HL-60/S4 (cell line): ENCODE measurements around the gene ARPP21.

Experiments used
- in situ Hi-C: fragments of 300-500 bp; cut with MboI; formaldehyde crosslinking; loops from 2 replicates; pipeline ENCODE4 v1.14.3; 2022; ENCODE audit warnings: low sequenced_read_pairs

Gene ARPP21

DNA sequence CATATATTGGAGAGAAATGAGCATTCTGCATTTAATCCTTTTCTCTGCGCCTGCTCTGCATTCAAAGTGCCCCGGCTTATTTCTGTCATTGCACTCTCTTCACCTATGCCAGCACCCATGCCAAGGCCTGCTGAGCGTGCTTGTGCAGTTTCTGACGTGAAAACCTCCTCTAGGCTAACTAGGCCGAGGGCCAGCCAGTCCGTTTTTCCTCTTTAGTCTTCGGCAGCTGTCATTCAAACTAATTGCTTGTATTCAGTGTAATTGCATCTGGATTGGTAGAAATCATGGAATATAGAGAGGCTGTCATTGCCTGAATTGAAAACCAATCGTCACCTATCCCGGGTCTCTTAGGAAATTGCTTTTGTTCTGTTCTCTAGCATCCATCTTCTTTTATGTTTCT, 94.0 kb downstream of the ARPP21 start:
- in situ Hi-C loops = no loop called here

DNA sequence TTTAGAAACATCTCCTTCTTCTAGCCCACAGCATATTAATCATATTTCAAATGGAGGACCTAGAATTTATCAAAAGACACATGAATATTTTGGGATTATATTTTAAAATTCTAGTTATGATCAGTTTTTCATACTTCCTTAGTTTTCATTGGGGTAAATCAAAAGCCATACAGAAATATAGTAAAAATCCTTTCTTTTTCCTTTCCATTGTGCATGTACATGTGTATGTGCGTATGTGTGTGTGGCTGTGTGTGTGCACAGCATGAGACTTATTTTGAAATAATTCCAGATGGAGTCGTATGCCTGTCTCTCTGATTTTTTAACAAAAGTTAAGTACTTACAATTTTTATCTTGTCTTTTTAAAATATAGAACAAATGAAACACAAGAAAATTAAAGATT, 94.5 kb downstream of the ARPP21 start:
- in situ Hi-C loops = no loop called here

DNA sequence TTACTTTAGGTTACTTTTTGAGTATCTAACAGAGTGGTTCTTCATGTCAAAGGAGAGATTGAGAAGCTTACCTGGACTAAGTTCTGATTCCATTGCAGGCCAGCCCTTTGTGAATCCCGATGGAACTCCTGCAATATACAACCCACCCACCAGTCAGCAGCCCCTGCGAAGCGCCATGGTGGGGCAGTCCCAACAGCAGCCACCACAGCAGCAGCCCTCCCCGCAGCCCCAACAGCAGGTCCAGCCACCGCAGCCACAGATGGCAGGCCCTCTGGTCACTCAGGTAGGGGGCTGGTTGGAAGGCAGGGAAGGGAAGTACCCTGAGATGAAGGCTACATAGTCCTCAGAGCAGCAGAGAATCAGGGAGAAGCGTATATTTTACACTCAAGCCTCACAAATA, 97.8 kb downstream of the ARPP21 start:
- in situ Hi-C loops = no loop called here

DNA sequence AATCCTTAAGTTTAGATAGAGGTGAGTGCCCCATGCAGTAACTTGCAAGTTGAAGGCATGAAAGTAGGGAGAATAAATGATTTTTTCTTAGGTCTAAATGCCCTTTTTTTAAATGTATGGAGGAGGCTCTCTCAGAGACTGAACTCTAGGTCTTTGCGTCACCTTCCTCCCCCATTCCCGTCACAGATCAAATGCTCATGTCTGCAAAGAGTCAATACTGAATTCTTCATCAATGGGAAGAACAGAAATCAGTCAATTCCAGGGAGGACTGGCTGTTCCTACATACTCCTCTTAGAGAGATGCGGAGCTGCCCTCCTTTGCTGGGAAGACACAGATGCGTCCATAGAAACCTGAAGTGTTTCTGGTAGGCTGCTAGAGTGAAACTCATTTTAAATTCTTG, 98.2 kb downstream of the ARPP21 start:
- in situ Hi-C loops = no loop called here

DNA sequence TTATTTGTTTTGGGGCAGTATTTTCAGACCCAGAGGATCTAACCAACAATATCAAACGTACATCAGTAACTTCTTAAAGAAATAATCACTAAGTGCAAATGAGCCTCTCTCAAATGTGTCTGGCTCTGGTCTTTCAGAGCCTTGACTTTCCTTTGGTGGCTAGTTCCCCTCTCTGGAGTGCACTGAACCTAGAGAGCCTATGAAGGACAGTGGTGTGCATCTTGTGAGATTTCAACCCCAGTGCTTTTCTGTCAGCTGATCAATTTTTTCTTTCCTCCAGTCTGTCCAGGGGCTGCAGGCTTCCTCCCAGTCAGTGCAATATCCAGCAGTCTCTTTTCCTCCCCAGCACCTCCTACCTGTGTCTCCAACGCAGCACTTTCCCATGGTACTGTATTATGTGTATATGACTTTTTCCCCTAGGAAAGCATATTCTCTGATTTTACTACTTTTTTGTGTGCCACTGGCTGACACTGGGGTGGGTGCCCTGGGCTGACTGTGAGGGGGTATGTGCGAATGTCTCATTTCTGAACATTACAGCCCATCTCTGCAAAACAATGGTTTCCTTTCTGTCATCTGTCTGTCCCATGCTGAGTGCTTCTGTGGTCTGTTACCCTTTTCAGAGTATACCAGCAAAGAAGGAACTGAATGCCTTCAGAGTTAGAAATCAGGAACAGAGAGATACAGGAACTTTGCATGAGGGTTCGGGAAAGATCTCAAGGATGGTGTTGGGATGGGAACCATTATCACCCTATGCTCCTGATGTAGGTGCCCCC, 98.8 kb downstream of the ARPP21 start:
- in situ Hi-C loops = no loop called here

DNA sequence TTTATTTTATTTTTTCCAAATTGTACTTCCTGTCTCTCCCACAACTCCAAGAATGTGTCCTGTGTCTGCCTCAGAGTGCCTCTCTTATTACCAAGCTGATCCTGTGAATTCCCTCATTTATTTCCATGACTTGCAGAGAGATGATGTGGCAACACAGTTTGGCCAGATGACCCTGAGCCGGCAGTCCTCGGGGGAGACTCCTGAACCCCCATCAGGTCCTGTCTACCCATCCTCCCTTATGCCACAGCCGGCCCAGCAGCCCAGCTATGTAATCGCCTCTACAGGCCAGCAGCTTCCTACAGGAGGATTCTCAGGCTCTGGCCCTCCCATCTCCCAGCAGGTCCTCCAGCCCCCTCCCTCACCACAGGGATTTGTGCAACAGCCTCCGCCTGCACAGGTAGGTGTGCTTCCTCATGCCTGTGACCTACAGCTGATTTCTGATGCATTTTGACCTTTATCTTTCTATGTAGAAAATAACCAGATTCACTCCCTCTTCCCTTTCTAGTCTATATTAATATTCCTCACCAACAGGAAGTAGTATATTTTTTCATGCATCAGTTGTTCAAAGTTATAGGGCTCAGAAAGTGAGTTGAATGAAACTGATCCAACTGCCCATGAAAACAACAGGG, 100.0 kb downstream of the ARPP21 start:
- in situ Hi-C loops = no loop called here

DNA sequence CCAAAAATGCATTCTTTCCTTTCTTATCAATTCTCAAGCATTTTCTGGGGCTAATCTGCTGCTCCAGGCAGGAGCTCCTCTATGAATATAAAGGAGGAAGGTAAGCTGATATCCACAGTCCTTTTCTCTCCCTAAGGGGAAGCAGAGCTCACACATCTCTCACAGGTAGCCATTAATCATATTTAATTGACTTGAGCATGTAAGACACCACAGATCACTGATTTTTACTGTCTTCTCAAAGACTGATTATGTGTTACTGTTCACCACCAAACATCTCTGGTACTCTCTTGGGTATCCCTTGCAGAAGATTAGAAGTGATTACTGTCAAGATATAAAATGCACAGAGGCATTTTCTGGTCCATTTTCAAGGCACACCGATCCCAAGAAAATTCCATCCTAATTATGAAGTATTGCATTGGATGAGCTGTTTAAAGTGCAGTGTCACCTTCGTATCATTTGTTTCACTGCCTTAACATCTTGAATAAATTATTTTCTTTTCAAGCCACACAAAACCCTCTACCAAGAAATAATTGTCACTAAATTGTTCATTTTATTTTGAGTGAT, 100.7 kb downstream of the ARPP21 start:
- in situ Hi-C loops = no loop called here

DNA sequence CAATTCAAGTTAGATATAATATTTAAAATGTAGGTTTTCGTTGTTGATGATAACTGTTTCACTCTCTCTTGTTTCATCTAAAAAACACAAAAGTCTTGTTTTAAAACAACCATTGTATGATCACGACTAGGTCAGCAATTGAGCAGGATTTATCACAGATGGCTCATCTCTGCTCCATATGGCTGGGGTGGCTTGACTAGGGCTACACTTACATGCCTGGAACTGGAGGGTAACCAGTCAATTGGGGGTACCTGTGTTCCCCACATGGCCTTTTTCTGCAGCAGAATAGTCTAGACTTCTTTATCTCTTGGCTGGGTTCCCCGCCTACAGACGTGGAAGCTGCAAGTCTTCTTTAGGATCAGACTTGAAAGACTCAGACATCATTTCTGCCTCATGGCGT, 103.9 kb downstream of the ARPP21 start:
- in situ Hi-C loops = no loop called here

DNA sequence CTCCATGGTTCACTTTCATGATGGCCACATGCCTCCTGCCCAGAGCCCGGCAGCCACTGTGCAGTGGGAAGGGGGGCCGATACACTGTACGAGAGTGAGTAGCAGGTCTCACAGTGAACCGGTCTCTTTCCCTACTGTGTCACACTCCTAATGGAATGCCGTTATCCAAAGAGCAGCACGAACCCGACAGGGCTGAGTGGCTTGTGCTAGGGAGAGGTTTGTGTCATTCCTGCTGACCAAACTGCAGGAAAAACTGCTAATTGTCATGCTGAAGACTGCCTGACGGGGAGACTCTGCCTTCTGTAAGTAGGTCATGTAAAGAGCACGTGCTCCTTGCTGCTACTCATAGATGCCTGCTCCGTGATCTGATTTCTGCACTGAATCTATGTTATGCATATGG, 105.1 kb downstream of the ARPP21 start:
- in situ Hi-C loops = no loop called here

DNA sequence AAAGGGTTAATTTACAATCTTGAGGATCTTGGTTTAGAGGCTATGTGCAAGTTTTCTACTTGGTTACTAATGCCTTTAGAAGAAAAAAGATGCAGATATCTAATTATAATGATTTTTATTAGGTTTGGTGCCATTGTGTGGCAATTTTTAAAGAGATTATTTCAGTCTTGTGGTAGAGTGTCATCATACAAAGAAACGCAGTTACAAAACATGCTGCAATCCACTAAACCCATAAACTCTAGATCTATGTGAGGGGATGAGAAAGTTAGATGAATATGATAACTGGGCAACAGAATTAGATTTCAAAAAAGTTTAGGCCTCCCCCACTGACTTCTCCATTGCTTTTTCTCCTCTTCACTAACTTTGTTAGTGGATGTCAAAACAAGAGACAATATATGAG, 106.0 kb downstream of the ARPP21 start:
- in situ Hi-C loops = no loop called here

DNA sequence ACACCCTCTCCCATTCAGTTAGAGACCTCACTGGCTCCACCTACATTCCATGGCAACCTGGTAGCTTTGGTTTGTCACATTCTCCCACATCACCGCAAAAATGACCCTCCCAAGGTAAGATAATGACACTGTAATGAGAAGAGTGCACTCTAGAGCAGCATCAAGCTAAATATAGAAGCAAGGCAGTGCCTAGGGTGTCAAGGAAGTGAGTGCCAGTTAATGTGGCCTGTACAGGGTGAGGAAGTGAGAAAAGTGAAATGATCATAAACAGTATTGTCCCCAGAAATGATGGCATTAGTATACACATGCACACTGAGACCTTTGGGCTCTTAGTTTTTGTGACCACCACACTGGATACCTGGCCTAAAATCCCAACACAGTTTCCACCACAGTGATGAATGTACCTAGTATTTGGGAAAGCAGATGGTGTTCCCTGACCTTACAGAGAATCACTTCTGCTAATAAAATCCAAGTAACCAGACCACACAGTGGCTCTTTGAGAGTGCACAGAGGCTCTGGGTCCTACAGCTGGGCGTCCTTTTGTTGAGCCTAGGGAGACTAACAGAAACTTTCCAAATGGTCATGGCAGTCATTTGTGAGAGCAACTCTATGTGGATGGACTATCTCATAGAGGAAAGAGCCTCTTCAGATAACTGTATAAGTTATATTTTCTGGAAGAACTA, 106.6 kb downstream of the ARPP21 start:
- in situ Hi-C loops = no loop called here

DNA sequence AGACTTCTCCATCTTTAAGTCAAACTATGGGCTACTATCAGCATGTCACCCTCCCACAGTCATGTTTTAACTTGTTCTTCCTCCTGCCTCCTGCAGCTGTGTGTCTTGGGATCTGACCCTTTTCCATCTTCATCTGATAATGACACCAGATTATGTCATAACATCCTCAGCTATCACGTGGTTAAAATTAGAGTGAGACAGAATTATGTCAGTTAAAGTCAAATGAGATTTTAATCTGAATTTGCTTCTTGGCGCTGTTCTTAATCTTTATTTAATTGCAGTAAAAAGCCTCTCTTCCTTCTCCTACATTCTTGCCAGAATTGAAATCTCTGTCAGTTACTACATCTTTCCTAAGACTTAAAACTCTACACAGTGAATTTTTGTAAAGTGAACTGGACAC, 107.2 kb downstream of the ARPP21 start:
- in situ Hi-C loops = no loop called here

DNA sequence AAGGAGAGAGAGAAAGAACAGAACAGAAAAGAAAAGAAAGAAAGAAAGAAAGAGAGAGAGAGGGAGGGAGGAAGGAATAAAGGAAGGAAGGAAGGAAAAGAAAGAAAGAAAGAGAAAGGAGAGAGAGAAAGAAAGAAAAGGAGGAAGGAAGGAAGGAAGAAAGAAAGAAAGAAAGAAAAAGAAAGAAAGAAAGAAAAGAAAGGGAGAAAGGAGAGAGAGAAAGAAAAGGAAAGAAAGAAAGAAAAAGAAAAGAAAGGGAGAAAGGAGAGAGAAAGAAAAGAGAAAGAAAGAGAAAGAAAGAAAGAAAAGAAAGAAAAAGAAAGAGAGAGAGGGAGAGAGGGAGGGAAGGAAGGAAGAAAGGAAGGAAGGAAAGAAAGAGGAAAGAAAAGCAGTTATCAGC, 108.8 kb downstream of the ARPP21 start:
- in situ Hi-C loops = no loop called here

DNA sequence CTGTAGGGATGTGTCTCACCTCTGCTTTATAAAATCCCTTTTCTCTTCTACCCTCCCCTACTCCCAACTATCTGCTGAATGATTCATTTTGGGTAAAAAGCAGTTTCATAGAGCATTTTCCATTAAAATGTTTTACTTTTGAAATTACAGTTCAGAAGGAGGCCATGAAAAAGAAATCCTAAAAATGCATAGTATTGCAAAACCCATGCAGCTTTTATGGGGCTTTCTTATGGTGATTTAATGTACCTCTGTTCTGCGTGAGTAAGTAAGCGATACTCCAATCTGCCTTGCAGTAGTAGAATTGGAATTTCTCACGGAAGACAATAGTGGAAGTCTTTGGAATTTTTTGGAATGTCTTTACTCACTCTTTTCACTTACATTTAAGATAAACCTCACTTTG, 111.9 kb downstream of the ARPP21 start:
- in situ Hi-C loops = no loop called here

DNA sequence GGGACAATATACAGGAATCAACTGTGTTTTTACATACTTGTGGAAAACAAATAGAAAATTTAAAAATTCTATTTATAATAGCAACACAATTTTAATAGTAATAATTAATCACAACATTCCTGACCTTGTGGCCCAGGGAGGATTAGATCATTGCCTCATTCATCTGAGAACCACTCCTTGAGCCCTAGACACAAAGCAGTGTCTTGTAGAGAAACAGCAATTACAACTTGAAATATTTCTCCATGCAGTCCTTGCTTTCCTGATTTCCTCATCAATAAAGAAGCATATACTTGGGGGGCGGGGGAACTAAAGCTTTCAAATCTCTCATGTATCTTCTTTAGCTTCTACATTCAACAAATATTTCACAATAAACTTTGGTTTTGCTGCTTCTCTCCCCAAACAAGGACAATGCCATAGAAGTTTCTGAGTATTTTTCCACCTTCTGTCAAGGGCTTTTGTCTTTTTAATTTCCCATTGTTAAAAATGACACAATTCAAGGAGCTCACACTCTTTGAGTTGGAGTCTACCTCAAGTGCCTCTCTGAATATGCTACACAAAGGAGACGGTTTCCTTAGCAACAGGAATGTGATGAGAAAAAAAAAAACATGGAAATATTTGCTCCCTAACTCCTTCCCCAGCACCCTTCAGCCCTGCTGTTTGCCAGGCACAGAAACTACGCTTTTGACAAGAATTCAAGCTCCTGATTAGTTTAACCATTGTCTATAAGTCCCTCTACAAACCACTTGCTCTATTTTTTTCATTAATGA, 118.8 kb downstream of the ARPP21 start:
- in situ Hi-C loops = no loop called here

DNA sequence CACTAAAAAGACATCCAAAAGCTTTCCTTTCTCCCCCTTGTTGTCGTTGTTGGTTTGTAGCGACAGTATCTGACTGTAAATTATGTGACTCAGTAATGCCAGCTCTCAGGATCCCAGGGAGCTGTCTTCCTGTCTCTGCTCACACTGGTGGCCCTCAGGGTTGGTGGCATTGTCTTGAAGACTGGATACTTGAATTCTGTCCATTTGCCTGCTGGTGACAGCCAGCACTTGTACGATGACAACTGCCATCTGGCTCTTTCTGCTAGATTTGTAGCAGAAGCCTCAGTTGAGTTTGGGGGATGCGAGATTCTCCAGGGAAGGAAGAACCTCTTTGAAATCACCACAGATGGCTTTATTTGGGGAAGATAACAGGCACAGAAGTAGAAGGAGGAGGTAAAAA, 120.8 kb downstream of the ARPP21 start:
- in situ Hi-C loops = no loop called here

DNA sequence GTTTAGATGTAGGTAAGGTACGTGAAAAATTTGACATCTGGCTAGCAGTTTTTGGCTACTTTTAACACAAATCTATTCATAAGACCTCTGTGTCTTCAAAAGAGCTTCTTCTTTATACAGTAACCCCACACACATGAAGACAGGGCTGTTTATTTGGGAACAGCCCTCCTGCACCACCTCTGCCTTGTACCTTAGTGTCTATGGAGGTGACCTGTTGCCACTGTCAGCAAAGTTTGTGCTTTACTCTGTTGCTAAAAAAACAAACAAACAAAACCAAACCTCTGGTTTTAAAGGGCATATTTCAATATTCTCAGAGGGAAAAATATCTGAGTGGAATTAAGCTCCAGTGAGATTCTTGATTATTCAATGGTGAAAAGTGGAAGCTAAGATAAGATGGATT, 122.0 kb downstream of the ARPP21 start:
- in situ Hi-C loops = no loop called here

DNA sequence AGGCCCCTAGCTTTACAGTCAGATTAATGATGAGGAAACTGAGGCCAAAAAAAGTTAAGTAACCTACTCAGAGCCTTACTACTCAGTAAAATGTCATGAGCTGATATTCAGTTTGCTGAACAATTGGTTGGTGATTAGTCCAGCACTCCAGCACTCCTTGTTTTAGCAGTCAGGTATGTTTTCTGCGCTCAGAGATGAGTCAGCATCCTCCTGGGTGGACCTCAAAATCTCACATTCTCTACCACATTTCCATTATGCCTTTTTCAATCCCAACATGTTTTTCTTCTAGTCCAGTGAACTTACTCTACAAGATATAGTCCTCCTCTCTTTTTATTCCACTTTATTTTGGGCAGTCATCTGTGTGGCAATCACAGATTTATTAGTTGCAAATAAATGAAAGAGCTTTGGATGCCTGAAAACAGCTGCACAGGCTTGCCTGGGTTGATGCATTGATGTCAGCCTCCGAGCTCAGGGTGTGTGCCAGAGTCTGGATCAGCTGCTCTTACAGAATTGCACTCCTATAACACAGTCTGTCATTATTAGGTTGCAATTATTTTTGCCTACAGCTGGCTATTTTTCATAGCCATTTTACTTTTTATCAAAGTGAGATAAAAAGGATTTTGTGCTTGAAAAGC, 133.2 kb downstream of the ARPP21 start:
- in situ Hi-C loops = no loop called here

DNA sequence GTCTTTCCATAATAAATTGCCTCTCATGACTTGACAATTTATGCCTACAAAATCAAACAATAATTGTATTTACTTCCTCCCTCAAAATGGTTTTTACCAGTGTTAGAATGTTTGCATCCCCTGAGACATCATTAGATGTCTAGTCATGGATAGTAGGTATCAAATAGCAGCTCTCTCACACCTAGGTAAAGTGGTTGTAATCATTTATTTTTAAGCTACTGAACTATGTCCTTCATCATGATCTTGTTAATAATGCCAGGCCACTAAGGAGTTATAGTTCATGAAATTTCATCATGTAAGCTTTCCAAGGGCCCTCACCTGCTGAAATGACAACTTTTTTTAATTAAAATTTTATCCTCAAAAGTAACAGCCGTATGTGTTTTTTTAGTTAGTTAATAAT, 134.1 kb downstream of the ARPP21 start:
- in situ Hi-C loops = no loop called here

DNA sequence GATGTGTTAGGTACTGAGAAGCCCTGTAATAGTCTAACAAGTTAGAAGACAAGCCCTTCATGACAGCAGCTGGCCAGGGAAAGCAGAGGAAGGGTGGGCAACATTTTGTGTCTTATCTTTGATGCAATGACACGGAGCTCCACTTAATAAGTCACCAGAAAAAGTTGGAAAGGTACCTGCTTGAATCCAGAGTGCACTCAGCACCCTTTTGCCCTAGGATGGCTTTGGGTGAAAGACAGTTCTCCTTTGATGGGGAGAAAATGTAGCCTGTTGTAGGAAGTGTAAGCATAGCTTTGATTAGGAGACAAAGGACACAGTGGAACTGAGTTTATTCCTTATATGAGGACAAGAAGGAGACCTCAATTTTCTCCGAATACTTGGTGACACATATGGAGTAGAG, 137.0 kb downstream of the ARPP21 start:
- in situ Hi-C loops = no loop called here

DNA sequence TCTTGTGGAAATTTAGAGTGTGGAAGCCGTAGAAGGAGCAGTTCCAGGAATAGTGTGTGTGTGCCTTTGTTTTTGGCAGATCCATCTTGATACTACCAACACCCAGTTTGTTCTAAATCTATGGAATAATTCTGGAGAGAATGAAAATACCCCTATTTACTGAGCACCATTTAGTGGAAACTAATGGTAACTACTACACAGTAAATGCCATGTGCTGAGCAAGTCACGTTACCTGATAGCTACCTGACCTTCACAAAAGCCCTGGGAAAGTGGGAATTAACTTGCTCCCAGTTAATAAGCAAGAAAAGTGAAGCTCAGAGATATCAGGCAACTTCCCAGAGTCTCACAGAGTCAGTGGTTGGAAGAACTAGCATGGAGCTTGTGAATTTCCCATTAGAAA, 137.7 kb downstream of the ARPP21 start:
- in situ Hi-C loops = no loop called here
